Liver (tissue), 9 donors: ENCODE data around the gene CEP128. TPM values are rescaled to one million over a fixed set of nuclear protein-coding genes. Genes with fewer than 3 reads are reported as not detected.

Source experiments
- DNase-seq: peaks from one replicate; pipeline ENCODE4 v3.0.0-alpha.2; 2017; ENCODE audit warnings: low spot score
- H3K27ac ChIP-seq, 2 donors: one replicate each; pipeline ENCODE4 v1.7.0; 2013; ENCODE audit warnings: inconsistent platforms in 2 of 2, low read length in 2 of 2, control low read depth in 1 of 2, low read depth in 1 of 2, mild to moderate bottlenecking in 1 of 2
- H3K27me3 ChIP-seq, 4 donors: one replicate each; pipeline versions ENCODE4 v1.6.1 to v1.7.0; 2013; ENCODE audit warnings: low read length in 3 of 4, inconsistent platforms in 1 of 4, mild to moderate bottlenecking in 1 of 4, moderate library complexity in 1 of 4; ENCODE audit not compliant: control insufficient read depth in 4 of 4, insufficient read depth in 4 of 4
- H3K36me3 ChIP-seq, 4 donors: one replicate each; pipeline versions ENCODE4 v1.6.1 to v1.7.0; 2013; ENCODE audit warnings: low read length in 3 of 4, mild to moderate bottlenecking in 3 of 4, low read depth in 1 of 4, moderate library complexity in 1 of 4; ENCODE audit not compliant: control insufficient read depth in 4 of 4, insufficient read depth in 3 of 4
- H3K4me1 ChIP-seq, 4 donors: one replicate each; pipeline versions ENCODE4 v1.6.1 to v1.7.0; 2013; ENCODE audit warnings: low read length in 3 of 4, mild to moderate bottlenecking in 3 of 4, moderate library complexity in 1 of 4; ENCODE audit not compliant: control insufficient read depth in 4 of 4, insufficient read depth in 4 of 4
- H3K4me3 ChIP-seq, 3 donors: one replicate each; pipeline versions ENCODE4 v1.6.1 to v1.7.0; 2013; ENCODE audit warnings: low read length in 3 of 3, control low read depth in 1 of 3, low read depth in 1 of 3, mild to moderate bottlenecking in 1 of 3
- H3K9ac ChIP-seq, 2 donors: one replicate each; pipeline ENCODE4 v1.7.0; 2013; ENCODE audit warnings: low read length in 2 of 2, mild to moderate bottlenecking in 2 of 2, moderate library complexity in 2 of 2, control low read depth in 1 of 2, low read depth in 1 of 2
- H3K9me3 ChIP-seq, 4 donors: one replicate each; pipeline versions ENCODE4 v1.6.1 to v1.7.0; 2013; ENCODE audit warnings: low read length in 3 of 4; ENCODE audit not compliant: control insufficient read depth in 4 of 4
- CTCF ChIP-seq: fragments of 150-350 bp; IDR thresholded peaks from 2 replicates; pipeline ENCODE4 v1.5.1; 2017; ENCODE audit warnings: improper control_type of control experiment, low read depth, low read length; ENCODE audit not compliant: missing input control
- EGR1 ChIP-seq, 2 donors: IDR thresholded peaks; 2 replicates each; pipeline ENCODE4 v1.6.1; 2016 to 2018; ENCODE audit warnings: antibody characterized with exemption in 2 of 2, low read depth in 2 of 2
- FOXA2 ChIP-seq: IDR thresholded peaks from 2 replicates; pipeline ENCODE4 v1.6.1; 2016; ENCODE audit warnings: antibody characterized with exemption
- HNF4A ChIP-seq, 2 donors: conservative IDR thresholded peaks; 2 replicates each; pipeline ENCODE4 v1.6.1; 2016; ENCODE audit warnings: antibody characterized with exemption in 2 of 2, mild to moderate bottlenecking in 2 of 2
- HNF4G ChIP-seq: IDR thresholded peaks from 2 replicates; pipeline ENCODE4 v1.6.1; 2016; ENCODE audit warnings: antibody characterized with exemption
- JUND ChIP-seq, 2 donors: IDR thresholded peaks; 2 replicates each; pipeline ENCODE4 v1.6.1; 2016; ENCODE audit warnings: antibody characterized with exemption in 2 of 2
- MAX ChIP-seq: IDR thresholded peaks from 2 replicates; pipeline ENCODE4 v1.6.1; 2016; ENCODE audit warnings: antibody characterized with exemption
- NR2F2 ChIP-seq: IDR thresholded peaks from 2 replicates; pipeline ENCODE4 v1.6.1; 2016; ENCODE audit warnings: antibody characterized with exemption
- RAD21 ChIP-seq, 2 donors: IDR thresholded peaks; 2 replicates each; pipeline ENCODE4 v1.6.1; 2016; ENCODE audit warnings: antibody characterized with exemption in 2 of 2, mild to moderate bottlenecking in 2 of 2
- RXRA ChIP-seq, 2 donors: IDR thresholded peaks; 2 replicates each; pipeline ENCODE4 v1.6.1; 2017 to 2018; ENCODE audit warnings: antibody characterized with exemption in 2 of 2, mild to moderate bottlenecking in 1 of 2
- SP1 ChIP-seq: IDR thresholded peaks from 2 replicates; pipeline ENCODE4 v1.6.1; 2018; ENCODE audit warnings: antibody characterized with exemption, mild to moderate bottlenecking
- TAF1 ChIP-seq: conservative IDR thresholded peaks from 2 replicates; pipeline ENCODE4 v1.6.1; 2016; ENCODE audit warnings: antibody characterized with exemption, mild to moderate bottlenecking
- ZBTB33 ChIP-seq: IDR thresholded peaks from 2 replicates; pipeline ENCODE4 v1.6.1; 2016; ENCODE audit warnings: antibody characterized with exemption
- WGBS: extraction: QIAGEN DNeasy Blood & Tissue Kit; methylation state at CpG from one replicate; pipeline ENCODE4 v1.1.7; 2013; 5-methylcytosine and 5-hydroxymethylcytosine counted together
- polyA plus RNA-seq, 2 donors: library from polyadenylated mRNA; stranded (reverse) in 1 of 2; unstranded in 1 of 2; fragments of 200-250 nt in 1 of 2; fragments of >200 nt in 1 of 2; fragmentation: Nextera tagmentation in 1 of 2; extraction: Ambion mirVana in 1 of 2; gene quantifications; one replicate each; pipeline versions ENCODE4 v1.2.1 to v1.2.3, GENCODE V29; 2013 to 2015
- total RNA-seq, 2 donors: library from RNA; depleted of rRNA; stranded (reverse); fragments of >200 nt; gene quantifications; one replicate each; pipeline ENCODE4 v1.2.3, GENCODE V29; 2014
- TF ChIP-seq, protein P1 (sequence below): IDR thresholded peaks from 2 replicates; pipeline ENCODE4 v1.6.1; 2016; ENCODE audit warnings: antibody characterized with exemption
- TF ChIP-seq, protein P2 (sequence below): IDR thresholded peaks from 2 replicates; pipeline ENCODE4 v1.6.1; 2016; ENCODE audit warnings: antibody characterized with exemption, mild to moderate bottlenecking
- donor health status: healthy.
- donor health status: healthy.
- donor health status: healthy.
- donor health status: healthy.
- donor health status: healthy.

The CEP128 gene
- total and polyA plus RNA-seq, 4 donors: 0.27 to 3.8 (median 1.4) TPM

DNA sequence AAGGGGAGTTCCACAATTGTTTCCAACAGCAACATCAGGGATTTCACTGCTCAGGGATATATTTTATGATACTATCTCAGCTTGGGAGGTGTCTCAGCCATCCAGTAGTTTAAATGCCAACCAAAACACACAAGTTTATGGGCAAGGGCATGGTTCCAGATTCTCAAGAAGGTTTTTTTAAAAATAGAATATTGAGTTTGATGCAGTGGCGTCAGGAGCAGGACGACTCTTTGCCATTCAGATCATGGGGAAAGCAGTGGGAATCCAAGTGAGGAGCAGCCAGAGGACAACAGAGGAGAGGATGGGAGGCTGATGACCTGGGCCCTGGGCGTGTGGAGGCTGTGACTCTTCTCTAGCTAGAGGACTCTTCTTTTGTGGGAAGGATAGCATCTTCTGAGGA lies 39.6 kb upstream of the CEP128 start:
- no peak overlapping the region for H3K4me3 ChIP-seq
- H3K27me3 ChIP-seq: no peaks in the 10 kb centered on the region
- TF ChIP-seq HNF4A (conservative IDR thresholded peaks at IDR 0.05) (no peak), MAX (no peak), TAF1 (no peak), SP1 (no peak), FOXA2 (no peak), RAD21 (IDR thresholded peaks at IDR 0.05) (no peak), HNF4G (no peak), RXRA (IDR thresholded peaks at IDR 0.05) (no peak), CTCF (no peak)
- TF ChIP-seq, protein P1, sequence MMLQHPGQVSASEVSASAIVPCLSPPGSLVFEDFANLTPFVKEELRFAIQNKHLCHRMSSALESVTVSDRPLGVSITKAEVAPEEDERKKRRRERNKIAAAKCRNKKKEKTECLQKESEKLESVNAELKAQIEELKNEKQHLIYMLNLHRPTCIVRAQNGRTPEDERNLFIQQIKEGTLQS: no peak
- TF ChIP-seq, protein P2, sequence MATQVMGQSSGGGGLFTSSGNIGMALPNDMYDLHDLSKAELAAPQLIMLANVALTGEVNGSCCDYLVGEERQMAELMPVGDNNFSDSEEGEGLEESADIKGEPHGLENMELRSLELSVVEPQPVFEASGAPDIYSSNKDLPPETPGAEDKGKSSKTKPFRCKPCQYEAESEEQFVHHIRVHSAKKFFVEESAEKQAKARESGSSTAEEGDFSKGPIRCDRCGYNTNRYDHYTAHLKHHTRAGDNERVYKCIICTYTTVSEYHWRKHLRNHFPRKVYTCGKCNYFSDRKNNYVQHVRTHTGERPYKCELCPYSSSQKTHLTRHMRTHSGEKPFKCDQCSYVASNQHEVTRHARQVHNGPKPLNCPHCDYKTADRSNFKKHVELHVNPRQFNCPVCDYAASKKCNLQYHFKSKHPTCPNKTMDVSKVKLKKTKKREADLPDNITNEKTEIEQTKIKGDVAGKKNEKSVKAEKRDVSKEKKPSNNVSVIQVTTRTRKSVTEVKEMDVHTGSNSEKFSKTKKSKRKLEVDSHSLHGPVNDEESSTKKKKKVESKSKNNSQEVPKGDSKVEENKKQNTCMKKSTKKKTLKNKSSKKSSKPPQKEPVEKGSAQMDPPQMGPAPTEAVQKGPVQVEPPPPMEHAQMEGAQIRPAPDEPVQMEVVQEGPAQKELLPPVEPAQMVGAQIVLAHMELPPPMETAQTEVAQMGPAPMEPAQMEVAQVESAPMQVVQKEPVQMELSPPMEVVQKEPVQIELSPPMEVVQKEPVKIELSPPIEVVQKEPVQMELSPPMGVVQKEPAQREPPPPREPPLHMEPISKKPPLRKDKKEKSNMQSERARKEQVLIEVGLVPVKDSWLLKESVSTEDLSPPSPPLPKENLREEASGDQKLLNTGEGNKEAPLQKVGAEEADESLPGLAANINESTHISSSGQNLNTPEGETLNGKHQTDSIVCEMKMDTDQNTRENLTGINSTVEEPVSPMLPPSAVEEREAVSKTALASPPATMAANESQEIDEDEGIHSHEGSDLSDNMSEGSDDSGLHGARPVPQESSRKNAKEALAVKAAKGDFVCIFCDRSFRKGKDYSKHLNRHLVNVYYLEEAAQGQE: no peak
- no peaks in the 10 kb centered on the region for H3K36me3 ChIP-seq
- H3K27ac ChIP-seq: no peak overlapping the region
- H3K9me3 ChIP-seq: no peaks in the 10 kb centered on the region
- H3K9ac ChIP-seq: no peak overlapping the region
- no peak for DNase-seq
- WGBS: 86% methylated on average over 3 of the region's 3 CpGs
- peaks cover 0 to 4% (median 0%) of the 10 kb centered on the region in 4 donors for H3K4me1 ChIP-seq

GRCh38 chr14:80979951-80980350 lies 38.4 kb upstream of the CEP128 start:
- TF ChIP-seq JUND (IDR thresholded peaks at IDR 0.05): no peak
- TF ChIP-seq FOXA2: no peak
- TF ChIP-seq NR2F2: no peak
- no peak for TF ChIP-seq RAD21 (IDR thresholded peaks at IDR 0.05)
- TF ChIP-seq RXRA (IDR thresholded peaks at IDR 0.05): no peak
- H3K27me3 ChIP-seq: no peaks in the 10 kb centered on the region
- H3K4me1 ChIP-seq: peaks cover 0 to 4% (median 0%) of the 10 kb centered on the region in 4 donors
- H3K27ac ChIP-seq: no peak overlapping the region
- no peaks in the 10 kb centered on the region for H3K36me3 ChIP-seq
- no peak for DNase-seq
- no peak overlapping the region for H3K4me3 ChIP-seq
- no peak overlapping the region for H3K9ac ChIP-seq
- no peaks in the 10 kb centered on the region for H3K9me3 ChIP-seq
- 82% methylated on average over 2 of the region's 2 CpGs for WGBS

DNA sequence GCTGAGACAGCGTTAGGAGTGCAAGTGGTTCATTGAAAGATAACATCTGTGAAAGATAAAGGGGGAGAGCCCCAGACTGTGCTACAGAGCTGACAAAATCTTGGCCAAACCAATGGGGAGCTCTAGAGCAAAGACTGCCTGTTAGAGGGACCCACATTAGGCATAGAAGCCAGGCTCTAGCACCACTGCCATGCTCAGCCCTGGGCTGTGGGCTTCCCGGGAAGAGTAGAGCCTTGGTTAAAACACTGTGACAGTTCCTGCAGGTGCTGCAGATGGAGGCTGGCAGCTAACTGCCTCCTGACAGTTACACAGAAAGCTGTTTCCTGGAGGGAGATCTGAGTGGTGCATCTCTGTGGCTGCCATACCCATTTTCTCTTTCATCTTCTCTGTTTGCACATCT lies 36.9 kb upstream of the CEP128 start:
- H3K4me3 ChIP-seq: no peak overlapping the region
- no peak overlapping the region for H3K9ac ChIP-seq
- no peak for DNase-seq
- no peaks in the 10 kb centered on the region for H3K9me3 ChIP-seq
- WGBS: 59% methylated on average over 2 of the region's 2 CpGs
- no peaks in the 10 kb centered on the region for H3K27me3 ChIP-seq
- peaks cover 0 to 4% (median 0%) of the 10 kb centered on the region in 4 donors for H3K4me1 ChIP-seq
- TF ChIP-seq JUND (IDR thresholded peaks at IDR 0.05) (no peak), HNF4A (conservative IDR thresholded peaks at IDR 0.05) (no peak), ZBTB33 (no peak), TAF1 (no peak), EGR1 (IDR thresholded peaks at IDR 0.05; ENCODE audit: low read depth in 2 of 2) (no peak), HNF4G (no peak), CTCF (no peak), MAX (no peak), NR2F2 (no peak), RAD21 (IDR thresholded peaks at IDR 0.05) (no peak), RXRA (IDR thresholded peaks at IDR 0.05) (no peak)
- no peak overlapping the region for H3K27ac ChIP-seq
- H3K36me3 ChIP-seq: no peaks in the 10 kb centered on the region
